Kidney epithelial cell (primary cell): ENCODE results near the gene PYDC1. TPM values are rescaled to one million over a fixed set of nuclear protein-coding genes. Genes with fewer than 3 reads are reported as not detected.

Experiments
- DNase-seq: peaks from one replicate; pipeline ENCODE4 v3.0.0-alpha.2; 2010; ENCODE audit warnings: low read depth
- H3K27me3 ChIP-seq: 2 replicates; pipeline ENCODE4 v1.6.0; 2011; ENCODE audit warnings: low read length; ENCODE audit not compliant: control insufficient read depth, insufficient read depth
- H3K36me3 ChIP-seq: 2 replicates; pipeline ENCODE4 v1.5.1; 2011; ENCODE audit warnings: low read length; ENCODE audit not compliant: control insufficient read depth, insufficient read depth
- H3K4me3 ChIP-seq: 2 replicates; pipeline ENCODE4 v1.5.1; 2011; ENCODE audit warnings: low read depth, mild to moderate bottlenecking, control low read depth, low read length
- total RNA-seq: library from RNA; depleted of rRNA; stranded (reverse); fragments of >200 nt; gene quantifications from 2 replicates; pipeline ENCODE4 v1.2.3, GENCODE V29; 2015
- TF ChIP-seq, protein P1 (sequence below): IDR thresholded peaks from 2 replicates; pipeline ENCODE4 v1.5.1; 2011; ENCODE audit warnings: mild to moderate bottlenecking, moderate library complexity, low read length, control low read depth, inconsistent platforms; ENCODE audit not compliant: insufficient read depth, poor library complexity, severe bottlenecking

The PYDC1 gene
- total RNA-seq, 1 donor from 2014 or later: not detected

- no peaks in the 10 kb centered on the region for H3K36me3 ChIP-seq
- no peak overlapping the region for H3K4me3 ChIP-seq
- no peaks in the 10 kb centered on the region for H3K27me3 ChIP-seq
- TF ChIP-seq, protein P1, sequence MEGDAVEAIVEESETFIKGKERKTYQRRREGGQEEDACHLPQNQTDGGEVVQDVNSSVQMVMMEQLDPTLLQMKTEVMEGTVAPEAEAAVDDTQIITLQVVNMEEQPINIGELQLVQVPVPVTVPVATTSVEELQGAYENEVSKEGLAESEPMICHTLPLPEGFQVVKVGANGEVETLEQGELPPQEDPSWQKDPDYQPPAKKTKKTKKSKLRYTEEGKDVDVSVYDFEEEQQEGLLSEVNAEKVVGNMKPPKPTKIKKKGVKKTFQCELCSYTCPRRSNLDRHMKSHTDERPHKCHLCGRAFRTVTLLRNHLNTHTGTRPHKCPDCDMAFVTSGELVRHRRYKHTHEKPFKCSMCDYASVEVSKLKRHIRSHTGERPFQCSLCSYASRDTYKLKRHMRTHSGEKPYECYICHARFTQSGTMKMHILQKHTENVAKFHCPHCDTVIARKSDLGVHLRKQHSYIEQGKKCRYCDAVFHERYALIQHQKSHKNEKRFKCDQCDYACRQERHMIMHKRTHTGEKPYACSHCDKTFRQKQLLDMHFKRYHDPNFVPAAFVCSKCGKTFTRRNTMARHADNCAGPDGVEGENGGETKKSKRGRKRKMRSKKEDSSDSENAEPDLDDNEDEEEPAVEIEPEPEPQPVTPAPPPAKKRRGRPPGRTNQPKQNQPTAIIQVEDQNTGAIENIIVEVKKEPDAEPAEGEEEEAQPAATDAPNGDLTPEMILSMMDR: no peak
- no peak for DNase-seq
Measured at GRCh38 chr16:31243734-31244670, 27.1 kb upstream of the PYDC1 start.

GRCh38 chr16:31242206-31242605, 25.3 kb upstream of the PYDC1 start:
- no peak for DNase-seq

GRCh38 chr16:31238041-31238440, 21.1 kb upstream of the PYDC1 start:
- Histone ChIP-seq H3K4me3 (no peak overlapping the region), H3K36me3 (no peaks in the 10 kb centered on the region), H3K27me3 (no peaks in the 10 kb centered on the region)
- no peak for DNase-seq
- TF ChIP-seq, protein P1: no peak

More at GRCh38 chr16:31242206-31242605, 25.3 kb upstream of the PYDC1 start:
- Histone ChIP-seq H3K36me3 (no peaks in the 10 kb centered on the region), H3K27me3 (no peaks in the 10 kb centered on the region), H3K4me3 (no peak overlapping the region)
- TF ChIP-seq, protein P1: no peak

DNA sequence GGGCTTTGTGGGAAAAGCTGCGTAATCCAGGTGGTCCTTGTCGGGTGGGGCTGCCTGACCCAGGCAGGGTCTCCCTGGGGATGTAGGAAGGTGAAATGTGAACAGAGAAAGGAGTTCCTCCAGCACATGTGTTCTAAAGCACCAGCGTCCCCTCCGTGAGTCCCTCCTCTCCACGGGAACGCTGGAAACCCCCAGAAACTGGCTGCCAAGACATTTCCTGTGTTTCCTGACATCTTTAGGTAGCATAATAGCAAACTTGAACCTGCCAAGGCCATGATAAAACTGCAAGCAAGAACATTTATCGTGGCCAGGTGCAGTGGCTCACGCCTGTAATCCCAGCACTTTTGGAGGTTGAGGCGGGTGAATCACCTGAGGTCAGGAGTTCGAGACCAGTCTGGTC, 12.6 kb upstream of the PYDC1 start:
- H3K4me3 ChIP-seq: no peak overlapping the region
- DNase-seq: no peak

DNA sequence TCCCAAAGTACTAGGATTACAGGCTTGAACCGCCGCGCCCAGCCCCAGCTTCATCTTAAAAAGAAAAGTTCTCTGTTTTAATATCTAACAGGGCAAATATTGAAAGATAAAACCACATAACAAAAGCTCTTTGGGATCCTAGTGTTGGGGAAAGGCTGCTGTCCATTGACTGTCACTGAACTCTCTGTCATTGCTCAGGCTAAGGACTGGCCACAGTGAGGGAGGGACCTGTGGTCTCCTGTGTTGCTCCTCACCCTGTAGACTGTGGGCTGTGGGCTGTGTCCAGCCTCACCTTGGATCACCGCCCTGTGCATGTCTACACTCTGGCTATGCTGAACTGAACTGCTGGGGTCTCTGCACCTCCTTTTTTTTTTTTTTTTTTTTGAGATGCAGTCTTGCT, 11.3 kb upstream of the PYDC1 start:
- no peaks in the 10 kb centered on the region for H3K27me3 ChIP-seq
- no peak for DNase-seq

More for the DNA sequence above, 12.6 kb upstream of the PYDC1 start:
- TF ChIP-seq, protein P1: no peak
- Histone ChIP-seq H3K27me3 (no peaks in the 10 kb centered on the region), H3K36me3 (no peaks in the 10 kb centered on the region)

More for the DNA sequence above, 11.3 kb upstream of the PYDC1 start:
- H3K36me3 ChIP-seq: no peaks in the 10 kb centered on the region
- TF ChIP-seq, protein P1: no peak
- no peak overlapping the region for H3K4me3 ChIP-seq
